Gastroesophageal sphincter (tissue), 3 donors: Measurements from ENCODE around the gene TUBGCP6.

Experiments used
- CTCF ChIP-seq, 4 experiments: fragments of 200-600 bp in 2 of 4; fragments of 450-650 bp in 2 of 4; sonication (generic) in 1 of 4; IDR thresholded peaks; one replicate each; pipeline ENCODE4 v1.5.1; 2017 to 2019; ENCODE audit warnings: antibody characterized with exemption in 4 of 4, mild to moderate bottlenecking in 2 of 4, moderate library complexity in 2 of 4
- POLR2A ChIP-seq, 2 donors: fragments of 450-650 bp; IDR thresholded peaks; one replicate each; pipeline ENCODE4 v1.6.1; 2017; ENCODE audit warnings: antibody characterized with exemption in 2 of 2, mild to moderate bottlenecking in 2 of 2, moderate library complexity in 1 of 2

- TF ChIP-seq CTCF (IDR thresholded peaks at IDR 0.05) (no peak), POLR2A (IDR thresholded peaks at IDR 0.05) (no peak)
Observed at GRCh38 chr22:50248196-50249081, 3.6 kb upstream of the TUBGCP6 start.
